Esophagus (tissue), 2 donors: ENCODE measurements around the gene IVL. TPM values are rescaled to one million over a fixed set of nuclear protein-coding genes. Genes with fewer than 3 reads are reported as not detected.

Source experiments
- H3K27ac ChIP-seq, 2 donors: one replicate each; pipeline ENCODE4 v1.5.1; 2013; ENCODE audit warnings: low read depth in 2 of 2, mild to moderate bottlenecking in 2 of 2, inconsistent platforms in 1 of 2, low read length in 1 of 2, moderate library complexity in 1 of 2
- H3K27me3 ChIP-seq, 2 donors: one replicate each; pipeline ENCODE4 v1.6.1; 2013; ENCODE audit warnings: low read length in 2 of 2, control low read depth in 1 of 2, mild to moderate bottlenecking in 1 of 2; ENCODE audit not compliant: insufficient read depth in 2 of 2, control insufficient read depth in 1 of 2
- H3K36me3 ChIP-seq, 2 donors: one replicate each; pipeline ENCODE4 v1.6.1; 2013; ENCODE audit warnings: low read length in 1 of 2; ENCODE audit not compliant: control insufficient read depth in 2 of 2, insufficient read depth in 2 of 2
- H3K4me1 ChIP-seq, 2 donors: one replicate each; pipeline ENCODE4 v1.6.1; 2013; ENCODE audit warnings: low read length in 1 of 2; ENCODE audit not compliant: control insufficient read depth in 2 of 2, insufficient read depth in 2 of 2
- H3K4me3 ChIP-seq, 2 donors: one replicate each; pipeline ENCODE4 v1.5.1; 2013; ENCODE audit warnings: low read length in 2 of 2, mild to moderate bottlenecking in 2 of 2, low read depth in 1 of 2, moderate library complexity in 1 of 2
- H3K9me3 ChIP-seq, 2 donors: one replicate each; pipeline ENCODE4 v1.6.1; 2013; ENCODE audit warnings: mild to moderate bottlenecking in 2 of 2, low read depth in 1 of 2, low read length in 1 of 2, moderate library complexity in 1 of 2; ENCODE audit not compliant: control insufficient read depth in 2 of 2, insufficient read depth in 1 of 2
- WGBS, 2 donors: extraction: QIAGEN DNeasy Blood & Tissue Kit; methylation state at CpG; one replicate each; pipeline ENCODE4 v1.1.7; 2013; 5-methylcytosine and 5-hydroxymethylcytosine counted together
- polyA plus RNA-seq, 2 donors: library from polyadenylated mRNA; stranded (reverse); fragments of 200-250 nt; gene quantifications; one replicate each; pipeline ENCODE4 v1.2.3, GENCODE V29; 2013
- donor health status: healthy with polysubstance abuse.
- donor health status: Bipolar disorder and iron deficiency.

IVL gene
- polyA plus RNA-seq, 2 donors = 161 to 344 TPM

DNA sequence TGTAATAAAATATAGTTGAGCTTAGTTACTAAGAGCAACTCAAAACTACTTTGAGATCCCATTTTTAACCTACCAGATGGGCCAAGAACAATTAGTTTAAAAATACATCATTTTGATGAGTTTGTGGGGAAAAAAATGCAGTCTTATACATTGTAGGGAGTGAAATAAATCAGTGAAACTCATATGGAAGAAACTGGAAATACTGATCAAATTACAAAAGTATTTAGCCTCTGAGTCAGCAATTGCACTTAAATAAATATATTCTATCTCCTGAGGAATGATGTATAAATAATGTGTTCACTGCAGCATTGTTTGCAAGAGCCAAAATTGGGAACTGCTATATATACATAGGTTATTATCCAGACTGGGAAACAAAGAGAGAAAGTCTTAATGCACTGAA lies 34.9 kb upstream of the IVL start:
- Histone ChIP-seq H3K27me3 (no peaks in the 10 kb centered on the region), H3K4me3 (no peak overlapping the region), H3K9me3 (no peaks in the 10 kb centered on the region), H3K4me1 (no peaks in the 10 kb centered on the region), H3K27ac (no peak overlapping the region), H3K36me3 (no peaks in the 10 kb centered on the region)

- 71 to 86% methylated on average over 1 of the region's 1 CpG for WGBS, 2 donors
Measured at GRCh38 chr1:152876827-152877226, 31.5 kb upstream of the IVL start.

GRCh38 chr1:152878042-152878441 lies 30.3 kb upstream of the IVL start, which contains the start of gene SMCP:
Gene SMCP (plus strand): TSS chr1:152878322. CDS start chr1:152884423, 6,101 bp downstream.
- Histone ChIP-seq H3K27ac (peak within 1 kb of the TSS in 1 of 2 donors; percentile 34), H3K27me3 (no peaks in the 10 kb centered on the region), H3K4me3 (no peak within 1 kb of the TSS), H3K4me1 (peaks cover 0 to 5% of the 10 kb centered on the region in 2 donors), H3K9me3 (no peaks in the 10 kb centered on the region), H3K36me3 (no peaks in the 10 kb centered on the region)
- 27 to 34% methylated on average over 1 of the region's 1 CpG for WGBS, 2 donors

More at GRCh38 chr1:152876827-152877226, 31.5 kb upstream of the IVL start:
- Histone ChIP-seq H3K27me3 (no peaks in the 10 kb centered on the region), H3K9me3 (no peaks in the 10 kb centered on the region), H3K4me1 (peaks cover 0 to 5% of the 10 kb centered on the region in 2 donors), H3K27ac (no peak overlapping the region), H3K36me3 (no peaks in the 10 kb centered on the region), H3K4me3 (no peak overlapping the region)

GRCh38 chr1:152879559-152880198 lies 28.7 kb upstream of the IVL start:
- H3K9me3 ChIP-seq = no peaks in the 10 kb centered on the region
- peak overlapping the region; percentile 36 to 91 for H3K27ac ChIP-seq
- no peak overlapping the region for H3K4me3 ChIP-seq
- no peaks in the 10 kb centered on the region for H3K27me3 ChIP-seq
- peaks cover 0 to 13% of the 10 kb centered on the region in 2 donors for H3K4me1 ChIP-seq
- no peaks in the 10 kb centered on the region for H3K36me3 ChIP-seq

- 55 to 56% methylated on average over 4 of the region's 4 CpGs for WGBS, 2 donors
- H3K27me3 ChIP-seq = no peaks in the 10 kb centered on the region
- no peaks in the 10 kb centered on the region for H3K9me3 ChIP-seq
- peak overlapping the region; percentile 36 to 91 for H3K27ac ChIP-seq
- H3K4me1 ChIP-seq = peaks cover 0 to 13% of the 10 kb centered on the region in 2 donors
- no peak overlapping the region for H3K4me3 ChIP-seq
- no peaks in the 10 kb centered on the region for H3K36me3 ChIP-seq
Measured at GRCh38 chr1:152880316-152880715, 28.0 kb upstream of the IVL start.

DNA sequence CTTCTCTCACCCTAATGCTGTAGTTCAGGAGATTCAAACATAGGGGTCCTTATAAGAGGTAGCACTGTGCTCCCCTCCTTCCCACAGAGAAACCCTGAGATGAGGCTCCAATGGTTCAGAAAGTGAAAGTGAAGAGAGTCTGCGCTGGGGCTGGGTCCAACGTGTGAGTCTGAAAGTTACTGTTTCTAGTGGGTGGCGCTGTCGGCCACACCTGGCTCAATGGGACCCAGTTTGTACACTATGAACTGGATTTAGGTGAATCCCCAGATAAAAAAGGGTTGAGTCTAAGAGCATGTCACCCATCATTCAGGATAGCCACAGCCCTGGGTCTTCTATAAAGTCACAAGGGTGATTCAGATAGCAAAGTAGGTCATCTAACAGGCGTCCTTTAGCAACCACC lies 27.4 kb upstream of the IVL start:
- H3K27ac ChIP-seq = peak overlapping the region; percentile 36 to 91
- H3K4me1 ChIP-seq = peaks cover 0 to 13% of the 10 kb centered on the region in 2 donors
- whole genome bisulfite sequencing, 2 donors = 48 to 52% methylated on average over 5 of the region's 5 CpGs
- no peaks in the 10 kb centered on the region for H3K27me3 ChIP-seq
- no peak overlapping the region for H3K4me3 ChIP-seq
- no peaks in the 10 kb centered on the region for H3K9me3 ChIP-seq
- no peaks in the 10 kb centered on the region for H3K36me3 ChIP-seq

DNA sequence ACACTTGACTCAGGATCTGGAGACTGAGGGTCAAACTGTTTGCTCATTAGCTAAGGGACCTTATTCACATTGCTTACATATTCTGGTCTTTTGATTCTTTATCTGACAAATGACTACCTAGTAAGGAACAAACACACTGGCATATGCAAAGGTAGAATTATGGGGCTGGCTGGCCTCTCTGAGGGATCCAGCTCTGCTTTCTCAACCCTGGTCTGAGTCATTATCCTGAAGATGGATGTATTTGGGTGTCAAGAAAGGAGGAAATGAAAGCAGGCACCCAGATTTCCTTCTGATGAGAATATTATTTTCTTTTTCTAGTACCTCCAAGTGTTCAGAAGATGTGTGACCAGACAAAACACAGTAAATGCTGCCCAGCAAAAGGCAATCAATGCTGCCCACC lies 24.3 kb upstream of the IVL start:
- Histone ChIP-seq H3K36me3 (no peaks in the 10 kb centered on the region), H3K9me3 (no peaks in the 10 kb centered on the region), H3K4me3 (no peak overlapping the region), H3K27ac (peak overlapping the region; percentile 21 to 29), H3K27me3 (no peaks in the 10 kb centered on the region), H3K4me1 (peaks cover 0 to 20% of the 10 kb centered on the region in 2 donors)

- WGBS, 2 donors = 95 to 99% methylated on average over 1 of the region's 1 CpG
- no peaks in the 10 kb centered on the region for H3K9me3 ChIP-seq
- peaks cover 0 to 18% of the 10 kb centered on the region in 2 donors for H3K4me1 ChIP-seq
- no peak overlapping the region for H3K4me3 ChIP-seq
- H3K27ac ChIP-seq = peak overlapping the region; percentile 21 to 29
- no peaks in the 10 kb centered on the region for H3K36me3 ChIP-seq
- H3K27me3 ChIP-seq = no peaks in the 10 kb centered on the region
Measured at GRCh38 chr1:152884506-152884905, 23.8 kb upstream of the IVL start.

GRCh38 chr1:152884966-152885624 lies 23.3 kb upstream of the IVL start:
- Histone ChIP-seq H3K36me3 (no peaks in the 10 kb centered on the region), H3K27ac (no peak overlapping the region), H3K4me1 (peaks cover 0 to 15% of the 10 kb centered on the region in 2 donors), H3K9me3 (no peaks in the 10 kb centered on the region), H3K4me3 (no peak overlapping the region), H3K27me3 (no peaks in the 10 kb centered on the region)
- 58 to 66% methylated on average over 4 of the region's 4 CpGs for WGBS, 2 donors

DNA sequence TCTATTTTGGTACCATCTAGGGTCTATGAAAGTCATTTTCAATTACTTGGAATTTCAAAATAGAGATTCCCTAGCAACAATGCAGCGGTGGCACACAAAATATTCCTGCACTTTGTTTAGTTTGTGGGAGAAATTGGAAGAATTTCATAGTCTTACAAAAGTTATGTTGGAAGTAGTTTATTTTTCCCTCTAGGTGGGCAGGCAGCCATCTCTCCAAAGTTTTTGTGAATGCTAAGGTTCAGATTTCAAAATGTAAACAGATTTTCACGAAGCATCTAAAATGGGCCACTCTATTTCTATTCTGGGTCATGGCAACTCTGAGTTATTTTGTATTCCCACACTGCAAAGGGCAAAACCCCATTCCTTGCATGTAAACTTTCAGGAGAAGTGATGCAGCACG lies 22.3 kb upstream of the IVL start:
- WGBS, 2 donors = 30 to 36% methylated on average over 3 of the region's 3 CpGs
- peak overlapping the region in 1 of 2 donors; percentile 33 for H3K27ac ChIP-seq

More for the DNA sequence above, 22.3 kb upstream of the IVL start:
- Histone ChIP-seq H3K36me3 (no peaks in the 10 kb centered on the region), H3K4me1 (peaks cover 0 to 15% of the 10 kb centered on the region in 2 donors), H3K27me3 (no peaks in the 10 kb centered on the region), H3K9me3 (no peaks in the 10 kb centered on the region), H3K4me3 (no peak overlapping the region)
